GM18499 (cell line): ENCODE results near the gene INPP5A.

Experiments
- ATAC-seq: cut with Tn5 transposase; IDR thresholded peaks from one replicate; pipeline ENCODE4 v1.9.1; 2021; ENCODE audit warnings: moderate number of reproducible peaks; ENCODE audit not compliant: insufficient read depth, unreplicated experiment

The INPP5A gene

GRCh38 chr10:132624061-132624846, 86.7 kb downstream of the INPP5A start:
- ATAC-seq = no peak

GRCh38 chr10:132624847-132625471, 87.4 kb downstream of the INPP5A start:
- no peak for ATAC-seq

- no peak for ATAC-seq
These were observed 88.6 kb downstream of the INPP5A start for GRCh38 chr10:132626019-132626760.

GRCh38 chr10:132626761-132627665, 89.4 kb downstream of the INPP5A start:
- ATAC-seq = no peak

- ATAC-seq = no peak
These were observed 90.3 kb downstream of the INPP5A start for GRCh38 chr10:132627666-132628531.

- ATAC-seq = no peak
These were observed 91.6 kb downstream of the INPP5A start for GRCh38 chr10:132628966-132629900.

GRCh38 chr10:132630156-132630555, 92.6 kb downstream of the INPP5A start:
- ATAC-seq = no peak

GRCh38 chr10:132630666-132631337, 93.2 kb downstream of the INPP5A start:
- no peak for ATAC-seq

GRCh38 chr10:132631338-132631735, 93.8 kb downstream of the INPP5A start:
- ATAC-seq = no peak

GRCh38 chr10:132632091-132632561, 94.5 kb downstream of the INPP5A start:
- no peak for ATAC-seq

GRCh38 chr10:132632851-132633684, 95.5 kb downstream of the INPP5A start:
- ATAC-seq = no peak

GRCh38 chr10:132634241-132634946, 96.8 kb downstream of the INPP5A start:
- no peak for ATAC-seq

GRCh38 chr10:132634947-132635271, 97.3 kb downstream of the INPP5A start:
- no peak for ATAC-seq

GRCh38 chr10:132636358-132636757, 98.8 kb downstream of the INPP5A start:
- no peak for ATAC-seq

GRCh38 chr10:132637477-132638129, 100.0 kb downstream of the INPP5A start:
- ATAC-seq = no peak

GRCh38 chr10:132638130-132638515, 100.5 kb downstream of the INPP5A start:
- ATAC-seq = no peak
